CD4-positive, alpha-beta memory T cell (primary cell): Measurements from ENCODE around the gene ZIK1. TPM values are rescaled to one million over a fixed set of nuclear protein-coding genes. Genes with fewer than 3 reads are reported as not detected.

Experiments used
- CTCF ChIA-PET: fragments of 350-600 bp; sonication (Branson Sonifier 250); formaldehyde crosslinking; loops from one replicate; lab custom pipeline; 2021; ENCODE audit warnings: inconsistent platforms; ENCODE audit not compliant: partially characterized antibody; lab: Charles Lee
- POLR2A ChIA-PET: fragments of 350-600 bp; sonication (Branson Sonifier 250); formaldehyde crosslinking; loops from one replicate; lab custom pipeline; 2021; ENCODE audit not compliant: partially characterized antibody; lab: Charles Lee
- DNase-seq, 5 donors: peaks; one replicate each; pipeline versions ENCODE4 v3.0.0 to v3.0.0-alpha.2; 2020 to 2022; ENCODE audit warnings: mixed read lengths in 1 of 5
- H3K27ac ChIP-seq: one replicate; pipeline ENCODE4 v1.7.0; 2013; ENCODE audit warnings: low read depth, low read length
- H3K27me3 ChIP-seq: 2 replicates; pipeline ENCODE4 v1.7.0; 2013; ENCODE audit warnings: mild to moderate bottlenecking, low read length, moderate library complexity; ENCODE audit not compliant: insufficient read depth
- H3K36me3 ChIP-seq: 2 replicates; pipeline ENCODE4 v1.7.0; 2013; ENCODE audit warnings: mild to moderate bottlenecking, low read length, moderate library complexity; ENCODE audit not compliant: insufficient read depth
- H3K4me1 ChIP-seq: 2 replicates; pipeline ENCODE4 v1.7.0; 2013; ENCODE audit warnings: mild to moderate bottlenecking, low read length, moderate library complexity; ENCODE audit not compliant: insufficient read depth
- H3K4me3 ChIP-seq, 2 donors: one replicate each; pipeline ENCODE4 v1.7.0; 2013; ENCODE audit warnings: low read length in 2 of 2, mild to moderate bottlenecking in 1 of 2
- H3K9me3 ChIP-seq, 2 donors: one replicate each; pipeline ENCODE4 v1.7.0; 2013; ENCODE audit warnings: low read length in 2 of 2, control low read depth in 1 of 2; ENCODE audit not compliant: control insufficient read depth in 1 of 2
- H3K27ac Mint-ChIP-seq, 7 donors: one replicate each; pipeline ENCODE4 v1.8.0; 2020 to 2021; ENCODE audit warnings: mixed read lengths in 7 of 7, mild to moderate bottlenecking in 6 of 7, inconsistent platforms in 3 of 7, moderate library complexity in 3 of 7
- H3K27me3 Mint-ChIP-seq, 2 donors: one replicate each; pipeline ENCODE4 v1.8.0; 2020 to 2021; ENCODE audit warnings: mixed read lengths in 2 of 2
- H3K36me3 Mint-ChIP-seq, 2 donors: one replicate each; pipeline ENCODE4 v1.8.0; 2020 to 2021; ENCODE audit warnings: mixed read lengths in 2 of 2, inconsistent platforms in 1 of 2, mild to moderate bottlenecking in 1 of 2
- H3K4me1 Mint-ChIP-seq, 4 donors: one replicate each; pipeline ENCODE4 v1.8.0; 2020 to 2021; ENCODE audit warnings: mixed read lengths in 4 of 4, mild to moderate bottlenecking in 1 of 4
- H3K4me3 Mint-ChIP-seq, 8 donors: one replicate each; pipeline ENCODE4 v1.8.0; 2020 to 2021; ENCODE audit warnings: mixed read lengths in 8 of 8, mild to moderate bottlenecking in 7 of 8, moderate library complexity in 6 of 8, inconsistent platforms in 3 of 8
- H3K9me3 Mint-ChIP-seq, 8 donors: one replicate each; pipeline ENCODE4 v1.8.0; 2020 to 2021; ENCODE audit warnings: mixed read lengths in 8 of 8, mild to moderate bottlenecking in 5 of 8, inconsistent platforms in 3 of 8, moderate library complexity in 1 of 8
- intact Hi-C: fragments of 100-400 bp; cut with micrococcal nuclease; formaldehyde crosslinking; loops from one replicate; pipeline ENCODE4 v1.15.1; 2023
- polyA plus RNA-seq, 2 donors: library from polyadenylated mRNA; unstranded; fragments of 300-500 nt; fragmentation: Illumina TruSeq; gene quantifications; one replicate each; pipeline ENCODE4 v1.2.3, GENCODE V29; 2021
- total RNA-seq, 2 experiments: library from RNA; stranded (reverse); gene quantifications; one replicate each; pipeline ENCODE4 v1.2.3, GENCODE V29; 2021

Gene ZIK1
- total and polyA plus RNA-seq, 4 experiments from 2014 or later, result 6.9 to 11.3 (median 9.7) TPM

- intact Hi-C loops, result loop anchor here (1.0 kb wide), 2 partner anchors 14 to 16 kb away; partner anchors contain the start of genes ZIK1 and ZNF134
- DNase-seq, result peak; percentile 74 to 80 (median 76)
- Histone ChIP-seq H3K27ac (peak within 1 kb of the TSS; percentile 40), H3K4me3 (peak within 1 kb of the TSS; percentile 38 to 76), H3K4me1 (peaks cover 16% of the 10 kb centered on the region), H3K27me3 (no peaks in the 10 kb centered on the region), H3K9me3 (peaks cover 0 to 16% of the 10 kb centered on the region in 2 donors), H3K36me3 (peaks cover 11% of the 10 kb centered on the region)
- POLR2A ChIA-PET, result interaction anchor here (0.7 to 2.1 kb wide), 7 partner anchors 14 to 402 kb away, joined by 3 to 8 read pairs (median 4); partner anchors contain the start of genes ZIK1, ZNF134, ZNF211 and ZNF606
- CTCF ChIA-PET, result no interaction called here
- peak within 1 kb of the TSS; percentile 28 to 93 (median 81) for H3K27ac Mint-ChIP-seq
- H3K27me3 Mint-ChIP-seq, result peaks cover 0 to 3% of the 10 kb centered on the region in 2 donors
- peaks cover 12 to 51% (median 45%) of the 10 kb centered on the region in 8 donors for H3K9me3 Mint-ChIP-seq
- peaks cover 5 to 24% (median 19%) of the 10 kb centered on the region in 4 donors for H3K4me1 Mint-ChIP-seq
- peak within 1 kb of the TSS; percentile 86 to 93 (median 90) for H3K4me3 Mint-ChIP-seq
- peaks cover 43% of the 10 kb centered on the region in 2 donors for H3K36me3 Mint-ChIP-seq
Measured at GRCh38 chr19:57599761-57600383, 15.9 kb downstream of the ZIK1 start, which contains the start of gene ZNF530. Gene ZNF530 (plus strand): TSS chr19:57599885. CDS start chr19:57604346, 4,461 bp downstream.

GRCh38 chr19:57606931-57607330 lies 23.0 kb downstream of the ZIK1 start:
- H3K27ac Mint-ChIP-seq, result no peak overlapping the region
- no peak for DNase-seq
- POLR2A ChIA-PET, result no interaction called here
- no peaks in the 10 kb centered on the region for H3K27me3 Mint-ChIP-seq
- Histone ChIP-seq H3K9me3 (peaks cover 0 to 42% of the 10 kb centered on the region in 2 donors), H3K36me3 (peaks cover 22% of the 10 kb centered on the region), H3K27me3 (no peaks in the 10 kb centered on the region), H3K4me3 (no peak overlapping the region), H3K27ac (no peak overlapping the region), H3K4me1 (no peaks in the 10 kb centered on the region)
- H3K9me3 Mint-ChIP-seq, result peaks cover 12 to 82% (median 77%) of the 10 kb centered on the region in 8 donors
- intact Hi-C loops, result no loop called here
- CTCF ChIA-PET, result no interaction called here
- H3K36me3 Mint-ChIP-seq, result peaks cover 59 to 60% of the 10 kb centered on the region in 2 donors
- H3K4me3 Mint-ChIP-seq, result no peak overlapping the region
- peaks cover 0 to 2% (median 0%) of the 10 kb centered on the region in 4 donors for H3K4me1 Mint-ChIP-seq

- peaks cover 13 to 27% (median 21%) of the 10 kb centered on the region in 4 donors for H3K4me1 Mint-ChIP-seq
- H3K36me3 ChIP-seq, result peaks cover 8% of the 10 kb centered on the region
- intact Hi-C loops, result no loop called here
- peaks cover 43 to 44% of the 10 kb centered on the region in 2 donors for H3K36me3 Mint-ChIP-seq
- no peaks in the 10 kb centered on the region for H3K27me3 ChIP-seq
- POLR2A ChIA-PET, result interaction anchor here (1.0 kb wide), 1 partner anchor 31 kb away, joined by 4 read pairs; no protein-coding TSS in a partner anchor
- no peaks in the 10 kb centered on the region for H3K27me3 Mint-ChIP-seq
- CTCF ChIA-PET, result no interaction called here
- H3K9me3 ChIP-seq, result peaks cover 7 to 31% of the 10 kb centered on the region in 2 donors
- peak overlapping the region in 1 of 8 donors; percentile 35 for H3K4me3 Mint-ChIP-seq
- no peak for DNase-seq
- peaks cover 18% of the 10 kb centered on the region for H3K4me1 ChIP-seq
- H3K9me3 Mint-ChIP-seq, result peaks cover 3 to 72% (median 65%) of the 10 kb centered on the region in 8 donors
- no peak overlapping the region for H3K27ac ChIP-seq
- no peak overlapping the region for H3K27ac Mint-ChIP-seq
- H3K4me3 ChIP-seq, result no peak overlapping the region
Measured at GRCh38 chr19:57611113-57611512, 27.2 kb downstream of the ZIK1 start.

- CTCF ChIA-PET, result interaction anchor here (1.1 kb wide), 1 partner anchor 113 kb away, joined by 3 read pairs; the partner anchor contains the start of gene ZNF671
- no peaks in the 10 kb centered on the region for H3K27me3 ChIP-seq
Measured at GRCh38 chr19:57613941-57614743, 30.2 kb downstream of the ZIK1 start, which contains the start of gene ZNF134. Gene ZNF134 (plus strand): TSS chr19:57614242. CDS start chr19:57619469, 5,227 bp downstream.

GRCh38 chr19:57615346-57615745 lies 31.4 kb downstream of the ZIK1 start:
- peaks cover 17 to 42% (median 32%) of the 10 kb centered on the region in 4 donors for H3K4me1 Mint-ChIP-seq
- H3K36me3 Mint-ChIP-seq, result peaks cover 60 to 71% of the 10 kb centered on the region in 2 donors
- peak overlapping the region; percentile 22 to 90 (median 75) for H3K27ac Mint-ChIP-seq

More at GRCh38 chr19:57613941-57614743, 30.2 kb downstream of the ZIK1 start, which contains the start of gene ZNF134:
- no peaks in the 10 kb centered on the region for H3K27me3 Mint-ChIP-seq
- H3K4me3 ChIP-seq, result peak within 1 kb of the TSS; percentile 78 to 92
- H3K36me3 ChIP-seq, result peaks cover 37% of the 10 kb centered on the region
- POLR2A ChIA-PET, result interaction anchor here (0.7 to 1.9 kb wide), 12 partner anchors 13 to 569 kb away, joined by 3 to 16 read pairs (median 4); partner anchors contain the start of genes ZIK1, ZNF211, ZNF274 and ZNF416
- peaks cover 12 to 46% of the 10 kb centered on the region in 2 donors for H3K9me3 ChIP-seq
- H3K9me3 Mint-ChIP-seq, result peaks cover 10 to 75% (median 68%) of the 10 kb centered on the region in 8 donors
- peaks cover 48 to 62% of the 10 kb centered on the region in 2 donors for H3K36me3 Mint-ChIP-seq
- peak within 1 kb of the TSS; percentile 57 to 90 (median 88) for H3K27ac Mint-ChIP-seq
- peaks cover 18% of the 10 kb centered on the region for H3K4me1 ChIP-seq
- peak; percentile 86 to 88 (median 87) for DNase-seq
- peaks cover 17 to 42% (median 32%) of the 10 kb centered on the region in 4 donors for H3K4me1 Mint-ChIP-seq
- peak within 1 kb of the TSS; percentile 58 for H3K27ac ChIP-seq
- H3K4me3 Mint-ChIP-seq, result peak within 1 kb of the TSS; percentile 89 to 94 (median 92)
- intact Hi-C loops, result loop anchor here (1.0 to 2.0 kb wide), 6 partner anchors 15 to 388 kb away; partner anchors contain the start of genes ZNF17, ZNF211, ZNF416 and ZNF530

DNA sequence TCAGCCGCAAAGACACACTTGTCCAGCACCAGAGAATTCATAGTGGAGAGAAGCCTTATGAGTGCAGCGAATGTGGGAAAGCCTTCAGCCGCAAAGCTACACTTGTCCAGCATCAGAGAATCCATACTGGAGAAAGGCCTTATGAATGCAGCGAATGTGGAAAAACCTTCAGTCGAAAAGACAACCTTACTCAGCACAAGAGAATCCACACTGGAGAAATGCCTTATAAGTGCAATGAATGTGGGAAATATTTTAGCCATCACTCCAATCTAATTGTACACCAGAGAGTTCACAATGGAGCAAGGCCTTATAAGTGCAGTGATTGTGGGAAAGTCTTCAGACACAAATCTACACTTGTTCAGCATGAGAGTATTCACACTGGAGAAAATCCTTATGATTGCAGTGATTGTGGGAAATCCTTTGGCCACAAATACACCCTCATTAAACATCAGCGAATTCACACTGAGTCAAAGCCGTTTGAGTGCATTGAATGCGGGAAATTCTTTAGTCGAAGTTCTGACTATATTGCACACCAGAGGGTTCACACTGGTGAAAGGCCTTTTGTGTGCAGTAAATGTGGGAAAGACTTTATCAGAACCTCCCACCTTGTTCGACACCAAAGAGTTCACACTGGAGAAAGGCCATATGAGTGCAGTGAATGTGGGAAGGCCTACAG lies 36.9 kb downstream of the ZIK1 start:
- Histone ChIP-seq H3K4me1 (no peaks in the 10 kb centered on the region), H3K27me3 (no peaks in the 10 kb centered on the region), H3K4me3 (peak overlapping the region; percentile 2 to 15), H3K36me3 (peaks cover 51% of the 10 kb centered on the region), H3K27ac (no peak overlapping the region), H3K9me3 (peaks cover 28 to 92% of the 10 kb centered on the region in 2 donors)
- POLR2A ChIA-PET, result interaction anchor here (0.7 to 1.3 kb wide), 2 partner anchors 13 to 232 kb away, joined by 3 to 4 read pairs; partner anchors contain the start of gene ZNF211
- peaks cover 79 to 81% of the 10 kb centered on the region in 2 donors for H3K36me3 Mint-ChIP-seq
- peaks cover 7 to 100% (median 95%) of the 10 kb centered on the region in 8 donors for H3K9me3 Mint-ChIP-seq
- intact Hi-C loops, result no loop called here
- no peak for DNase-seq
- no peaks in the 10 kb centered on the region for H3K27me3 Mint-ChIP-seq
- no peak overlapping the region for H3K4me3 Mint-ChIP-seq
- CTCF ChIA-PET, result no interaction called here
- no peak overlapping the region for H3K27ac Mint-ChIP-seq
- peaks cover 5 to 17% (median 13%) of the 10 kb centered on the region in 4 donors for H3K4me1 Mint-ChIP-seq

More at GRCh38 chr19:57615346-57615745, 31.4 kb downstream of the ZIK1 start:
- intact Hi-C loops, result loop anchor here (2.0 kb wide), 1 partner anchor 37 kb away; the partner anchor contains the start of gene ZNF416
- peaks cover 23 to 57% of the 10 kb centered on the region in 2 donors for H3K9me3 ChIP-seq
- no peak overlapping the region for H3K27ac ChIP-seq
- peak overlapping the region; percentile 89 to 94 (median 92) for H3K4me3 Mint-ChIP-seq
- H3K27me3 Mint-ChIP-seq, result no peaks in the 10 kb centered on the region
- H3K4me1 ChIP-seq, result peaks cover 18% of the 10 kb centered on the region
- peaks cover 49% of the 10 kb centered on the region for H3K36me3 ChIP-seq
- H3K27me3 ChIP-seq, result no peaks in the 10 kb centered on the region
- ChIA-PET POLR2A (no interaction called here), CTCF (no interaction called here)
- H3K4me3 ChIP-seq, result peak overlapping the region; percentile 78 to 92
- H3K9me3 Mint-ChIP-seq, result peaks cover 10 to 81% (median 76%) of the 10 kb centered on the region in 8 donors
- DNase-seq, result no peak
